MCF 10A (cell line): ENCODE measurements around the gene TMEM145. TPM values are rescaled to one million over a fixed set of nuclear protein-coding genes. Genes with fewer than 3 reads are reported as not detected.

Experiments
- BruUV-seq: library from RNA; stranded (reverse); fragments of 400-500 nt; replicated peaks from 2 replicates; lab custom pipeline; 2021; lab: Mats Ljungman, UMichigan
- CTCF ChIA-PET: fragments of 300-600 bp; sonication (Branson Sonifier 250); formaldehyde crosslinking; extraction: SDS; loops from one replicate; lab custom pipeline; 2021; ENCODE audit warnings: antibody characterized with exemption, inconsistent platforms; lab: Yijun Ruan, JAX
- POLR2A ChIA-PET: fragments of 300-600, 350-650 bp; sonication (Branson Sonifier 250); formaldehyde crosslinking; extraction: SDS; loops from one replicate; lab custom pipeline; 2020; ENCODE audit warnings: antibody characterized with exemption, inconsistent platforms; lab: Yijun Ruan, JAX
- DNase-seq: peaks from one replicate; pipeline ENCODE4 v3.0.0-alpha.2; 2018; ENCODE audit not compliant: unreplicated experiment
- H3K27ac Mint-ChIP-seq: one replicate; pipeline ENCODE4 v1.8.0; 2022; ENCODE audit warnings: mild to moderate bottlenecking, low read depth, mixed read lengths; ENCODE audit not compliant: unreplicated experiment
- H3K27me3 Mint-ChIP-seq: one replicate; pipeline ENCODE4 v1.8.0; 2022; ENCODE audit warnings: mixed read lengths; ENCODE audit not compliant: insufficient read depth, unreplicated experiment
- H3K36me3 Mint-ChIP-seq: one replicate; pipeline ENCODE4 v1.8.0; 2022; ENCODE audit warnings: mild to moderate bottlenecking, moderate library complexity, mixed read lengths; ENCODE audit not compliant: insufficient read depth, unreplicated experiment
- H3K4me1 Mint-ChIP-seq: one replicate; pipeline ENCODE4 v1.8.0; 2022; ENCODE audit warnings: mixed read lengths; ENCODE audit not compliant: insufficient read depth, unreplicated experiment
- H3K4me3 Mint-ChIP-seq: one replicate; pipeline ENCODE4 v1.8.0; 2022; ENCODE audit warnings: mild to moderate bottlenecking, moderate library complexity, mixed read lengths; ENCODE audit not compliant: unreplicated experiment
- H3K9me3 Mint-ChIP-seq: one replicate; pipeline ENCODE4 v1.8.0; 2022; ENCODE audit warnings: mixed read lengths; ENCODE audit not compliant: unreplicated experiment
- CTCF ChIP-seq: fragments of 200-600 bp; IDR thresholded peaks from one replicate; pipeline ENCODE4 v1.8.0; 2022; ENCODE audit warnings: antibody characterized with exemption, mild to moderate bottlenecking; ENCODE audit not compliant: unreplicated experiment
- intact Hi-C: fragments of 100-400 bp; cut with micrococcal nuclease; formaldehyde crosslinking; loops from 2 replicates; pipeline ENCODE4 v1.14.1; 2022
- total RNA-seq: library from RNA; stranded (reverse); gene quantifications from 2 replicates; pipeline ENCODE4 v1.2.3, GENCODE V29; 2022

TMEM145 gene
- total RNA-seq, 1 experiment from 2014 or later: not detected

GRCh38 chr19:42277821-42278451, 35.2 kb upstream of the TMEM145 start:
- peak overlapping the region; percentile 94 for H3K27ac Mint-ChIP-seq
- no peak overlapping the region for H3K4me3 Mint-ChIP-seq
- intact Hi-C loops: no loop called here
- H3K27me3 Mint-ChIP-seq: no peaks in the 10 kb centered on the region
- ChIA-PET POLR2A (interaction anchor here (1.3 to 7.5 kb wide), 4 partner anchors 8 to 58 kb away, joined by 4 to 158 read pairs (median 44); partner anchors contain the start of genes CIC, GSK3A and ZNF526), CTCF (interaction anchor here (0.6 to 7.2 kb wide), 7 partner anchors 8 to 393 kb away, joined by 3 to 145 read pairs (median 15); partner anchors contain the start of gene GSK3A)
- BruUV-seq: no TSS peak
- peaks cover 40% of the 10 kb centered on the region for H3K36me3 Mint-ChIP-seq
- no peaks in the 10 kb centered on the region for H3K9me3 Mint-ChIP-seq
- DNase-seq: no peak
- H3K4me1 Mint-ChIP-seq: peaks cover 32% of the 10 kb centered on the region
- TF ChIP-seq CTCF: no peak

GRCh38 chr19:42278452-42279154, 34.5 kb upstream of the TMEM145 start:
- Mint-ChIP-seq H3K4me3 (no peak overlapping the region), H3K4me1 (peaks cover 32% of the 10 kb centered on the region), H3K27me3 (no peaks in the 10 kb centered on the region)

GRCh38 chr19:42279155-42279901, 33.8 kb upstream of the TMEM145 start:
- Mint-ChIP-seq H3K9me3 (no peaks in the 10 kb centered on the region), H3K27me3 (no peaks in the 10 kb centered on the region), H3K27ac (peak overlapping the region; percentile 94), H3K36me3 (peaks cover 29% of the 10 kb centered on the region), H3K4me3 (no peak overlapping the region), H3K4me1 (peaks cover 32% of the 10 kb centered on the region)
- BruUV-seq: no TSS peak
- no peak for TF ChIP-seq CTCF
- ChIA-PET CTCF (interaction anchor here (0.5 to 7.2 kb wide), 38 partner anchors 9 to 394 kb away, joined by 3 to 145 read pairs (median 4); partner anchors contain the start of genes ERF, GSK3A, POU2F2 and PRR19), POLR2A (interaction anchor here (0.6 to 7.5 kb wide), 11 partner anchors 9 to 1527 kb away, joined by 3 to 158 read pairs (median 9); partner anchors contain the start of genes CIC, DEDD2, ERF and GSK3A)
- no peak for DNase-seq
- intact Hi-C loops: no loop called here

More at GRCh38 chr19:42278452-42279154, 34.5 kb upstream of the TMEM145 start:
- no TSS peak for BruUV-seq
- DNase-seq: no peak
- POLR2A ChIA-PET: interaction anchor here (0.7 to 7.5 kb wide), 5 partner anchors 8 to 62 kb away, joined by 3 to 158 read pairs (median 21); partner anchors contain the start of genes CIC, DEDD2 and GSK3A
- CTCF ChIA-PET: interaction anchor here (0.7 to 7.2 kb wide), 21 partner anchors 8 to 393 kb away, joined by 3 to 145 read pairs (median 5); partner anchors contain the start of genes ERF, GSK3A, PRR19 and ZNF526
- no peak for TF ChIP-seq CTCF
- intact Hi-C loops: no loop called here
- Mint-ChIP-seq H3K36me3 (peaks cover 36% of the 10 kb centered on the region), H3K27ac (peak overlapping the region; percentile 94), H3K9me3 (no peaks in the 10 kb centered on the region)
